HG02678 (cell line): ENCODE results near the gene ABCB11.
"Not testable (repeated sequence)": the region's sequence is repeated elsewhere in the genome, so short reads cannot be mapped to it uniquely, and the experiment has no call there.

Experiments used
- ATAC-seq: cut with Tn5 transposase; IDR thresholded peaks from one replicate; pipeline ENCODE4 v1.9.1; 2021; ENCODE audit warnings: mild to moderate bottlenecking, moderate library complexity; ENCODE audit not compliant: unreplicated experiment

Gene ABCB11

DNA sequence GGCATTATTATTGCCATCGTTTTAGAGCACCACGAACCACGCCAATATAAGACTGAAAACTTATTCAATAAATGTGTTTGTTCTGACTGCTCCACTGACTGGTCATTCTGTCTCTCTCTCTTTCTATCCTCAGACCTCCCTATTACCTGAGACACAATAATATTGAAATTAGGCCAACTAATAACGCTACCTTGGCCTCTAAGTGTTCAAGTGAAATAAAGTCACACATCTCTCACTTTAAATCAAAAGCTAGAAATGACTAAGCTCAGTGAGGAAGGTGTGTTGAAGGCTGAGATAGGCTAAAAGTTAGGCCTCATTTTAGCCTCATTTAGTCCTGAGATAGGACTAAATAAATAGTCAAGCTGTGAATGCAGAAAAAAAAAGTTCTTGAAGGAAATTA is 91.2 kb downstream of the ABCB11 start:
- ATAC-seq = no peak

- no peak for ATAC-seq
Measured at GRCh38 chr2:168939061-168939460, 92.1 kb downstream of the ABCB11 start.

GRCh38 chr2:168935810-168936581 is 95.1 kb downstream of the ABCB11 start:
- no peak for ATAC-seq

GRCh38 chr2:168934826-168935225 is 96.3 kb downstream of the ABCB11 start:
- no peak for ATAC-seq

- ATAC-seq = not testable (repeated sequence)
Measured at GRCh38 chr2:168932174-168932573, 99.0 kb downstream of the ABCB11 start.

- no peak for ATAC-seq
Measured at GRCh38 chr2:168930242-168930641, 100.9 kb downstream of the ABCB11 start.

GRCh38 chr2:168929031-168929430 is 102.1 kb downstream of the ABCB11 start:
- ATAC-seq = no peak

DNA sequence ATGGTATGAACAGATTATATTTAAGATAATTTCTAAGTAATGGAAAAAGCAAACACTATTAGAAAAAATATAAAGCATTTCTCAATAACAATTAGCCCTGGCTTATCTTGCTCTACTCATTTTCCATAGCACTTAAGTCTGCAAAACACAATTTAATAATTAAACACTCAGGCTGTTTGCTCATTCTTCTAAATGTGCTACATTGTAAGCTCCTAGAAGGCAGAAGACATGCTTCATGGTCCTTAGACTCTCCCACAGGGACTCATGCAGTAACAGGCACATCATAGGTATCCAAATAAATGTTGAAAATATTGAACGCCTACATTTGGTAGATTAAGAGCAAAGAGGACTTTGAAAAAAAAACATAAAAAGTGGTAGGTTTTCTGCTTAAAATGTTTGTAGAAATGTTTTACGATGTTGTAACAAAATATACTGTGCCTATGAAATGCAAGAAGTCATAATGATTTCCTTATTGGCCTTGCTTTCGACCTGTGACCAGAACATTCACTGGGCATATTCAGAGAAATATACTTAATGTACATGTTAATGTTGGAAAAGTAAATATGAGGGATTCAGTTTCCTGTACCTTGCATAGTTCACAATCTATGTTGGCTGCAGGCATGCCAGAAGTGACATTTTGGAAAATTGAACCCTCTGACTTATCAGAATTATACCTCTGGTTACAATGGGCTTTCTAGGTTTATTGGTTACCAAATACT is 102.9 kb downstream of the ABCB11 start:
- ATAC-seq = no peak

DNA sequence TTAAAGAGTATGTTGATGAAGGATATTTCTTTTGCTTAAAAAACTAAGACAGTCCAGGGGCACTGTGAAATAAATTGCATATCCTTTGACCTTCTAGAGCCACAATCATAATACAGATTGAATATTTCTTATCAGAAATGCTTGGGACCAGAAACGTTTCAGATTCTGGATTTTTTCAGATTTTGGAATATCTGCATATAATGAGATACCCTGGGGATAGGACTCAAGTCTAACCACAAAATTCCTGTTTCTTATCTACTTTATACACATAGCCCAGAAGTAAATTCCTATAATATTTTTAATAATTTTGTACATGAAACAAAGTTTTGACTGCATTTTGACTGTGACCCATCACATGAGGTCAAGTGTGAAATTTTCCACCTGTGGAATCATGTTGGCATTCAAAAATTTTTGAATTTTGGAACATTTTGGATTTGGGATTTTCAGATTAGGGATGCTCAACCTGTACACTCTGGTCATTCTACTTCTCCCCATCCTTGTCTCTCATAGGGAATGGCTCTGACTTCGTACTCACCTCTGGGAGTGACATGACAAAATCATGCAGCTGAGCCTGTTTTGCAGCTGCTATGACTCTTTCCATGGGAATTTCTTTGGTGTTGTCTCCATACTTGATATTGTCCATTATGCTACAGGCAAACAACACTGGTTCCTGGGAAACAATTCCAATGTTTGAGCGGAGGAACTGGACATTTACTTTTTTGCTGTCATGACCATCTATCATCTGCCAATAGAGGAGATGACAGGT is 104.3 kb downstream of the ABCB11 start:
- no peak for ATAC-seq

- no peak for ATAC-seq
Measured at GRCh38 chr2:168920504-168921157, 110.5 kb downstream of the ABCB11 start.

DNA sequence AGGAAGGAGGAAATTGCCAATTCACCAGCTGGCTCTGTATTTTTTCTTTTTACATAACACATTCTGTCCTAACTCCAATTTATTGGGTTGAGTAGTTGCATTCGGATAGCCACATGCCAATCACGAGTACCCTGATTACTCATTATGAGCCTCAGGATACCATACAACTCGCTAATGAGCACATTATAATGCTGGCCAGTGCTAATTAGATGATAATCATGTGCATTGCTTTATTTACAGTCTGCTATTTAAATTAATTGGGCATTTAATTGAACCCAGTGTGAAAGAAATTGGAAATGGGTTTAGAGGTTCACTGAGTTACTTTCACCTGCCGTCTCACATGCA is 114.8 kb downstream of the ABCB11 start:
- no peak for ATAC-seq

DNA sequence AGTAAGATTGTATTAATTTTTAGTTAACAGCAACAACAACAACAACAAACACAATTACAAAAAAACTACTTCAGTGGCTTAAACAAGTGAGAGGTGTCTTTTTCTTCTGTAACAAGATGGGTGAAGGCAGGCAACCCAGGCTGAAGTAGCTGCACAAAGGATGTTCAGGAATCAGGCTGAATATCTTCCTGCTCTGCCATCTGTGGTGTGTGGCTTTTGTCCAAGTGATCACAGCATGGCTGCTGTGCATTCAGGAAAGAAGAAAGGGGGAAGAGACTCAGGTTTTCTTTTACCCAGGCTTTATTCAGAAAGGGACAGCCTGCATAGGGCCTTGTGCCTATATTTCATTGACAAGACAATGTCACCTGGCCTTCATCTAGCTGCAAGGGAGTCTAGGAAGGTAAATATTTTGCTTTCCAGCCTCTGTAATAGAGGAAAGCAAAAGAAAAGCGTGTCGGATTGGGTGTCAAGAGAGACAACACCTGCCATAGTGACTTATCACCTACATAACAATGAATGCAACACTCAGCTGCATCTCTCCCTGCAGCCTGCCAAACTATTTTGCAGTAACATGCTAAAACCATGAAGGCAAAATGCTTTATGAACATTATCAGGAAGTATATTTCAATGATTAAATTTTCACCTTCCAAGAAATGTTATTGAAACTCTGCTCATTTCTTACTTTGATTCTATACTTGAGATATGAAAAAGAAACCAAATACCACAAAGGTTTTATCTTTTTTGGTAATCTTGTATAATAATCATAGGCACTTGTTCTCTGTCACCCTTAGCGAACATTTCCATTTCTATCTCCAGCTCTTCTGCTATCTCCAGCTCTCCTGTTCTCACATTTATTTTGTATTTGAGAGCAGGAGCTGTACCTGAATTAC is 115.4 kb downstream of the ABCB11 start:
- no peak for ATAC-seq

DNA sequence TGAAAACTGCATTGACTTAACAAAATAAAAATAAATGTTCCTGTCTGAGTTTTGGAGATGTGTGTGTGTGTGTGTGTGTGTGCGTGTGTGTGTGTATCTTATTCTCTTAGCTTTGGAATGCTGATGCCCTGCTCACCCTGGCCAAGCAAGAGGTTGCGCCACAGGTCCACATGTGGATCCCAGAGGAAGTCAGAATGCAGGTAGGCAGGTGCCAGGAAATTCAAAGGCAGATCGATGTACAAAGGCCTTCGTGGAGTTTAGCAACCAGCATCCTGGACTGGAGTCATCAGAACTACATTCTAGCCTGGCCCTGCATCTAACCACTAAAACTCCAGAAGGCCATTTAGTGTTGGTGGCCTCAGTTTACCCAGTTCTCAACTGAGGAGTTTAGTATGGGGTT is 117.6 kb downstream of the ABCB11 start:
- ATAC-seq = no peak

DNA sequence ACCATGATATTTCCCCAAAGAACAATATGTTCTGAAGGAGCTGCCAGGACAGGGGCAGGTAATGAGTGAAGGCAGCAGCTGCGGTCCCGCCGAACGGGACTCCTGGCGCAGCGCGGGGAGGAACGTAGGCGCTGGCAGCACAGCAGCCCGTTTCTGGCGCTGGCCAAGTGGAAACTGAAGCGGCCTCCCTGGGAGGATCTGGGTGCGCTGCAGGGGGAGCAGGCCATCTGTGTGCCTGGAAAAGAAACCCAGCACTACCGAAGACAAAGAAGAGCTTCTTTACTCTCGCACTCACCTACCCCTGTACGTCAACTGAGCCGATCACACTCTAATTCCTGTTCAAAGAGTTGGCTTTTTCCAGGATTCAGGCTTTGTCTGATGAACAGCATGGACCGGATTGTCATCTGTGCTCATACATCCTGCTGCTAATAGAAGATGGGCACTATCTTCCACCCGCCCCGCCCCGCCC is 118.2 kb downstream of the ABCB11 start:
- ATAC-seq = no peak

DNA sequence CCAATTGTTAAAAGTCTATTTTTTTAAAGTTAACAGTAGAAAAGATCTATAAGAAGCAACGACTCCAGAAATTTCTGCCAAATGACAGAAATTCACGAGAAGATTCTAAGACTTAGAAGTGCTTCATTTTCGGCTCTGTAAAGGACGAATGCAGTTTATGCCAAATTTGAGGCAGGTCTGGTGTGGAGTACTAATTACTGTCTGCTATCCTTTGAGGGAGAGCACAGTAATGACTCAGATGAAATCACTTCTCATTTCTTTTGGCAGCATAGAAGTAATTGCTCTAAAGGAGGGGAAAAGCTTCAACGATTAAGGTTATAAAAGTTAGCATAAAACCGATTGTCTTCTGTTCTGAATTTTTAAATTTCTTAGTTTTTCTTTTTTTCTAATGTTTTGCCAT is 118.7 kb downstream of the ABCB11 start:
- no peak for ATAC-seq

GRCh38 chr2:168910330-168910729 is 120.8 kb downstream of the ABCB11 start:
- ATAC-seq = no peak

DNA sequence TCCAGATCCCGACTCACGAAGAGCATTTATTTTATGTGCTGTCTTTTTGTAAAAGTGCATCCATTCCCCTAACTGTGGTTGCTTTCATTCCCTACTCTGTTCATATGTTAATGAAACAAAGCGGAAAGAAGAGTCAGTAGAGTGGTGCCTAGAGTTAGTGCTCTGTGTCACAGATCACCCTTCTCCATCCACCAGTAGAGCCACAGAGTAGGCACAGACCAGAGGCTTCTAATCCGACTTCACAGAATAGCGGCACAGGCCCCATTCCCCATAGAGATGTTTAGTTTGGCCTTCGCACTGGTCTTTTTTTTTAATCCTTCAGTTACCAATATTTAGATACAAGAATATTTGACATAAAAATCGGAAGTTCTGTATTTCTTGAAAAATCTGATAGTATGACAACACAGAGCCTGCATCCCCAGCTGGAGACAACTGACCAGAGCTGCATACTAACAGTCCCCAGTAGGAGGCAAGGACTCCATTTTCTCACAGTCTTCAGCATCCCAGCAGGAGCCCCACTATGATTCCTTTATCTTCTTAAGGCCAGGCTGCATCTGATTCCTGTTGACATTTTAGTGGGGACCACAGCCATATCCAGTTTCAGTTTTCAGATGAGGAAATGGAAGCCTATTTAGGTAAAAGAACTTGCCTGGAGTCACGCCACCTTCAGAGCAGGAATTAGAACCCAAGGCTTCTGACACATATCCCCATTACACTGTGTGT is 123.0 kb downstream of the ABCB11 start:
- ATAC-seq = no peak

DNA sequence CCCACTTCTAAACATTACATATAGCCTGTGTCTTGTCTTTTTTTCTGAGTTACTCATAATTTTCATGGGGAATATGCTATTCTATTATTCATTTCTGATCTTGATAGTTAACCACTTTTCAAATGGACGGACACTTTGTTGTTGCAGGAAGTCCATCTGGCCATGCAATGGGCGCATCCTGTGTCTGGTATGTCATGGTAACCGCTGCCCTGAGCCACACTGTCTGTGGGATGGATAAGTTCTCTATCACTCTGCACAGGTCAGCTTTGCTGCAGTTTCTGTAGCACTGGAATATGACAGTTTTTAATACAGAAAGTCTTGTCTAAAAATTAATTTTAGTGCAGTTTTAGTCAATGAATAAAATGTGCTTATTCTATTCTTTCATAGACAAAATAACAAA is 126.8 kb downstream of the ABCB11 start:
- ATAC-seq = no peak

DNA sequence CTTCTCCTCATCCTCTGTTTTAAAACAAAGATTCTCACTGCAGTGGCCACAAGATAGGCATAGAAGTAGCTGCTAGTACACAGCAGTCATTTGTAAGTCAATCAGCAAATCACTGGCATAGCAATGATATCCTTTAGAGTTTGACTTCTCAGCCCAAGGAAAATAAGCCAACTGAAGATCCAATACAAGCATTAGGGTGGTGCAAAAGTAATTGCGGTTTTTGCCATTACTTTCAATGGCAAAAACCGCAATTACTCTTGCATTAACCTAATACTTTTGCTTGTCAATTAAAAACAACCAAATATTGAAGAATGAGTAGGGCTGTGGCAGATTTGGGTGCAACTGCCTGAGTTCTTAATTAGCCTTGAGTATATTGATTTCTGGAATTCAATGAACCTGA is 127.2 kb downstream of the ABCB11 start:
- ATAC-seq = no peak

- no peak for ATAC-seq
Measured at GRCh38 chr2:168901003-168901402, 130.1 kb downstream of the ABCB11 start, which contains the start of gene G6PC2. TSS of gene G6PC2 (plus strand) at chr2:168901291. CDS start at chr2:168901332, 41 bp downstream.
